ENCODE results near the gene CCDC40.

- TF ChIP-seq POLR2A (IDR thresholded peaks at IDR 0.05), result no peak
- TF ChIP-seq, protein P1, sequence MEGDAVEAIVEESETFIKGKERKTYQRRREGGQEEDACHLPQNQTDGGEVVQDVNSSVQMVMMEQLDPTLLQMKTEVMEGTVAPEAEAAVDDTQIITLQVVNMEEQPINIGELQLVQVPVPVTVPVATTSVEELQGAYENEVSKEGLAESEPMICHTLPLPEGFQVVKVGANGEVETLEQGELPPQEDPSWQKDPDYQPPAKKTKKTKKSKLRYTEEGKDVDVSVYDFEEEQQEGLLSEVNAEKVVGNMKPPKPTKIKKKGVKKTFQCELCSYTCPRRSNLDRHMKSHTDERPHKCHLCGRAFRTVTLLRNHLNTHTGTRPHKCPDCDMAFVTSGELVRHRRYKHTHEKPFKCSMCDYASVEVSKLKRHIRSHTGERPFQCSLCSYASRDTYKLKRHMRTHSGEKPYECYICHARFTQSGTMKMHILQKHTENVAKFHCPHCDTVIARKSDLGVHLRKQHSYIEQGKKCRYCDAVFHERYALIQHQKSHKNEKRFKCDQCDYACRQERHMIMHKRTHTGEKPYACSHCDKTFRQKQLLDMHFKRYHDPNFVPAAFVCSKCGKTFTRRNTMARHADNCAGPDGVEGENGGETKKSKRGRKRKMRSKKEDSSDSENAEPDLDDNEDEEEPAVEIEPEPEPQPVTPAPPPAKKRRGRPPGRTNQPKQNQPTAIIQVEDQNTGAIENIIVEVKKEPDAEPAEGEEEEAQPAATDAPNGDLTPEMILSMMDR (IDR thresholded peaks at IDR 0.05), result no peak
Measured at GRCh38 chr17:80000981-80001775, 35.3 kb upstream of the CCDC40 start.

Data from heart left ventricle (tissue), 13 donors.